SH-SY5Y (cell line): ENCODE measurements around the gene TBL3.

Source experiments
- GATA2 ChIP-seq: IDR thresholded peaks from 2 replicates; pipeline ENCODE4 v1.6.1; 2011; ENCODE audit warnings: mild to moderate bottlenecking, low read depth, low read length
- GATA3 ChIP-seq: IDR thresholded peaks from 2 replicates; pipeline ENCODE4 v1.6.1; 2011; ENCODE audit warnings: low read depth, mild to moderate bottlenecking, low read length, moderate library complexity

DNA sequence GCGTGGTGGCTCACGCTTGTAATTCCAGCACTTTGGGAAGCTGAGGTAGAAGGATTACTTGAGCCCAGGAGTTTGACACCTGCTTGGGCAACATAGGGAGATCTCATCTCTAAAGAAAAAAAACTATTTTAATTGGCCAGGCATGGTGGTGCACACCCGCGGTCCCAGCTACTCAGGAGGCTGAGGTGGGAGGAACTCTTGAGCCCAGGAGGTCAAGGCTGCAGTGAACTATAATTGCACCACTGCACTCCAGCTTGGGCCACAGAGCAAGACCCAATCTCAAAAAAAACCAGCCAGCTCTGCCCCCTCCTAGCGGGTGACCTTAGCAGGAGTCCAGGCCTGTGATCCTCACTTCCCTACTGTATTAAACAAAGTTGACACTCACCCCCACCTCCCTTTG, 47.8 kb upstream of the TBL3 start:
- TF ChIP-seq GATA2 (no peak), GATA3 (no peak)
